Esophagus muscularis mucosa (tissue), 4 donors: ENCODE results near the gene RAB33B. TPM values are rescaled to one million over a fixed set of nuclear protein-coding genes. Genes with fewer than 3 reads are reported as not detected.

Experiments
- DNase-seq: peaks from one replicate; pipeline ENCODE4 v3.0.0-alpha.2; 2017; ENCODE audit errors: extremely low spot score
- H3K27ac ChIP-seq, 4 donors: fragments of 200-600 bp; sonication (generic); replicated peaks in 1 of 4; 1 replicate in 3 of 4; 2 replicates in 1 of 4; pipeline ENCODE4 v1.5.1; 2016 to 2019; ENCODE audit warnings: mild to moderate bottlenecking in 1 of 4
- H3K27me3 ChIP-seq, 4 donors: fragments of 200-600 bp; sonication (generic); one replicate each; pipeline versions ENCODE4 v1.5.1 to v1.6.0; 2016 to 2019
- H3K36me3 ChIP-seq, 4 donors: fragments of 200-600 bp; sonication (generic); one replicate each; pipeline ENCODE4 v1.5.1; 2016 to 2019
- H3K4me1 ChIP-seq, 4 donors: fragments of 200-600 bp; sonication (generic); one replicate each; pipeline ENCODE4 v1.5.1; 2016 to 2019
- H3K4me3 ChIP-seq, 4 donors: fragments of 200-600 bp; sonication (generic); 1 replicate in 2 of 4; 2 replicates in 2 of 4; pipeline ENCODE4 v1.5.1; 2016 to 2019; ENCODE audit warnings: mild to moderate bottlenecking in 4 of 4, moderate library complexity in 1 of 4
- H3K9me3 ChIP-seq, 4 donors: fragments of 200-600 bp; sonication (generic); 1 replicate in 3 of 4; 2 replicates in 1 of 4; pipeline ENCODE4 v1.5.1; 2016 to 2019
- CTCF ChIP-seq, 3 experiments: fragments of 200-600 bp in 2 of 3; fragments of 450-650 bp in 1 of 3; sonication (generic) in 2 of 3; IDR thresholded peaks; one replicate each; pipeline ENCODE4 v1.5.1; 2017 to 2019; ENCODE audit warnings: antibody characterized with exemption in 3 of 3, mild to moderate bottlenecking in 2 of 3, moderate library complexity in 1 of 3
- EP300 ChIP-seq: sonication (generic); formaldehyde crosslinking; IDR thresholded peaks from one replicate; pipeline ENCODE4 v1.6.1; 2017; ENCODE audit warnings: antibody characterized with exemption
- POLR2A ChIP-seq: fragments of 450-650 bp; IDR thresholded peaks from one replicate; pipeline ENCODE4 v1.6.1; 2017; ENCODE audit warnings: antibody characterized with exemption, moderate library complexity, mild to moderate bottlenecking, low read depth
- POLR2AphosphoS5 ChIP-seq, 2 donors: sonication (generic); formaldehyde crosslinking; IDR thresholded peaks; one replicate each; pipeline ENCODE4 v1.6.1; 2017; ENCODE audit warnings: antibody characterized with exemption in 2 of 2
- WGBS: methylation state at CpG from one replicate; pipeline ENCODE4 v1.1.5; 2018; 5-methylcytosine and 5-hydroxymethylcytosine counted together
- intact Hi-C: fragments of 100-400 bp; cut with DNase I; formaldehyde crosslinking; loops from one replicate; pipeline ENCODE4 v1.15.1; 2023
- total RNA-seq, 4 donors: library from RNA; depleted of rRNA; stranded (reverse); fragments of >200 nt; gene quantifications; one replicate each; pipeline versions ENCODE4 v1.1.0 to v1.2.1, GENCODE V29; 2016

RAB33B gene
- total RNA-seq, 4 donors from 2014 or later, result 10.8 to 16.1 (median 14.8) TPM

DNA sequence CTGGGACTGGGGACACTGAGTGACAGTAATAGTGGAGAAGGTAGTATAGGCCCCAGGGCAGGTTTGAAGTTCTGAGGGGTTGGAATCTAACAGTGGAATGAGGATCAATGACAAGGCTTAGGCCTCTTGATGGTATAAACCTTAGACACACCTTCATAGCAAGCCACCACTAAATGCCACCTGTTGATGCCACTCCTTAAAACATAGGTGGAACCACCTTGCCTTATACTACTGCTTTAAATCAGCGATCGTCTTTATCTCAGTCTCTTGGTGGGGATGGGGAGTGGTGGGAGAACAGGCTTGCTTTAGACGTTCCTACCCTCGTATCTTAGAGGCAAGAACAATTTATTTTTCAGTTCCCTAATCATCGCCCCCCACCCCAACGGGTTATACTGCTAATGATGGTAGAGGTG, 1.2 kb downstream of the RAB33B start:
- no peak for DNase-seq
- 57% methylated on average over 6 of the region's 6 CpGs for WGBS
- H3K4me1 ChIP-seq, result peaks cover 36 to 63% (median 59%) of the 10 kb centered on the region in 4 donors

GRCh38 chr4:139457318-139457717, 3.4 kb downstream of the RAB33B start:
- DNase-seq, result no peak
- no peaks in the 10 kb centered on the region for H3K9me3 ChIP-seq
- H3K4me1 ChIP-seq, result peaks cover 29 to 68% (median 63%) of the 10 kb centered on the region in 4 donors
- no peaks in the 10 kb centered on the region for H3K36me3 ChIP-seq
- 65% methylated on average over 4 of the region's 4 CpGs for WGBS
- H3K4me3 ChIP-seq, result no peak overlapping the region
- intact Hi-C loops, result loop anchor here (5.0 to 10.0 kb wide), 3 partner anchors 90 to 373 kb away; partner anchors contain the start of gene ELF2
- H3K27me3 ChIP-seq, result no peaks in the 10 kb centered on the region
- TF ChIP-seq CTCF (IDR thresholded peaks at IDR 0.05), result no peak
- TF ChIP-seq EP300, result no peak
- no peak for TF ChIP-seq POLR2A
- no peak for TF ChIP-seq POLR2AphosphoS5 (IDR thresholded peaks at IDR 0.05)
- H3K27ac ChIP-seq, result no peak overlapping the region

More for the DNA sequence above, 1.2 kb downstream of the RAB33B start:
- intact Hi-C loops, result loop anchor here (5.0 to 10.0 kb wide), 3 partner anchors 92 to 370 kb away; partner anchors contain the start of gene ELF2
- Histone ChIP-seq H3K4me3 (peak overlapping the region; percentile 76 to 93 (median 81)), H3K27ac (peak overlapping the region; percentile 92 to 99 (median 96)), H3K36me3 (no peaks in the 10 kb centered on the region), H3K9me3 (no peaks in the 10 kb centered on the region), H3K27me3 (no peaks in the 10 kb centered on the region)
- no peak for TF ChIP-seq EP300
- TF ChIP-seq POLR2A, result no peak
- TF ChIP-seq CTCF (IDR thresholded peaks at IDR 0.05), result no peak

GRCh38 chr4:139458543-139458942, 4.6 kb downstream of the RAB33B start:
- no peak overlapping the region for H3K4me3 ChIP-seq
- H3K4me1 ChIP-seq, result peaks cover 25 to 62% (median 58%) of the 10 kb centered on the region in 4 donors
- H3K36me3 ChIP-seq, result peaks cover 0 to 3% (median 0%) of the 10 kb centered on the region in 4 donors
- DNase-seq, result no peak
- WGBS, result 100% methylated on average over 1 of the region's 1 CpG
- no peaks in the 10 kb centered on the region for H3K27me3 ChIP-seq
- intact Hi-C loops, result loop anchor here (5.0 to 10.0 kb wide), 3 partner anchors 89 to 374 kb away; partner anchors contain the start of gene ELF2
- H3K27ac ChIP-seq, result no peak overlapping the region
- TF ChIP-seq POLR2A (no peak), CTCF (IDR thresholded peaks at IDR 0.05) (no peak), POLR2AphosphoS5 (IDR thresholded peaks at IDR 0.05) (no peak), EP300 (no peak)
- H3K9me3 ChIP-seq, result no peaks in the 10 kb centered on the region

- Histone ChIP-seq H3K4me3 (no peak overlapping the region), H3K9me3 (no peaks in the 10 kb centered on the region), H3K4me1 (peaks cover 25 to 66% (median 61%) of the 10 kb centered on the region in 4 donors), H3K27ac (no peak overlapping the region), H3K36me3 (peaks cover 0 to 3% (median 0%) of the 10 kb centered on the region in 4 donors), H3K27me3 (no peaks in the 10 kb centered on the region)
- WGBS, result 72% methylated on average over 3 of the region's 3 CpGs
- intact Hi-C loops, result loop anchor here (5.0 to 10.0 kb wide), 3 partner anchors 88 to 374 kb away; partner anchors contain the start of gene ELF2
- no peak for DNase-seq
- no peak for TF ChIP-seq EP300
- TF ChIP-seq POLR2A, result no peak
- TF ChIP-seq CTCF (IDR thresholded peaks at IDR 0.05), result no peak
- TF ChIP-seq POLR2AphosphoS5 (IDR thresholded peaks at IDR 0.05), result no peak
Measured at GRCh38 chr4:139458999-139459398, 5.1 kb downstream of the RAB33B start.

DNA sequence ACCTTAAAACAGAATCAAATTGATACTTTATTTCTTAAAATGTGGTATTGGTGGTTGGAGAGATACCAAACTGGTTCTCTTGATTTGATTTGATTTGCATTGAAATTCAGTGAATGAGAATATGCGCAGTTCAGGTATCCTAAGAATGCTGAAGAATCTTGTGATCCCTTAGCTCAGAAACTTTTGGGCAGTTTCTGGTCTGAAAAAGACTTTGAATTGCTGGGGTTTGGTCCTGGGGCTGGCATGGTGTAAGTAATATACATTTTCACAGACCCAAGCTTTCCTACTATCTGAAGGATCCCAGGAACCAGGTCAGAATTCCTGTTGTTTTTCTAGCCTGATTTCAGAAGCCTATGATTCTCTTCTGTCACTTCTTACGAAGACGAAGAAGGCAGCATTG, 6.6 kb downstream of the RAB33B start:
- intact Hi-C loops, result no loop called here
- DNase-seq, result no peak
- Histone ChIP-seq H3K4me1 (peaks cover 17 to 58% (median 52%) of the 10 kb centered on the region in 4 donors), H3K27me3 (no peaks in the 10 kb centered on the region), H3K27ac (peak overlapping the region in 1 of 4 donors; percentile 12), H3K9me3 (no peaks in the 10 kb centered on the region), H3K36me3 (peaks cover 0 to 3% (median 0%) of the 10 kb centered on the region in 4 donors), H3K4me3 (no peak overlapping the region)
- TF ChIP-seq CTCF (IDR thresholded peaks at IDR 0.05) (no peak), EP300 (no peak), POLR2AphosphoS5 (IDR thresholded peaks at IDR 0.05) (no peak), POLR2A (no peak)
- 84% methylated on average over 3 of the region's 3 CpGs for WGBS
